ENCODE data around the gene ACOD1. TPM values are rescaled to one million over a fixed set of nuclear protein-coding genes. Genes with fewer than 3 reads are reported as not detected.
A peak's percentile ranks its signal among the peaks of the same experiment; 100 is the strongest.

ACOD1 gene
- total and polyA plus RNA-seq, 10 of the 15 experiments (the other 5 are each of a cell fraction or from before 2014, with no cell fraction given): not detected

GRCh38 chr13:76991432-76991795 is 43.1 kb downstream of the ACOD1 start (continued):
- TF ChIP-seq MTA2 (IDR thresholded peaks at IDR 0.05; ENCODE audit: low read depth) (peak; percentile 90), POLR2A (IDR thresholded peaks at IDR 0.05; ENCODE audit: low read depth, low read length) (no peak), SRF (IDR thresholded peaks at IDR 0.05; ENCODE audit: low read depth in 2 of 2, low read length in 2 of 2) (no peak), IRF4 (IDR thresholded peaks at IDR 0.05; ENCODE audit: low read depth, low read length) (peak; percentile 91), BCLAF1 (IDR thresholded peaks at IDR 0.05) (no peak)

- FAIRE-seq (no peak), DNase-seq (ENCODE audit: low read depth, low spot score) (peak; percentile 72), ATAC-seq (peak; percentile 96)
- ChIA-PET CTCF (interaction anchor here (1.7 to 4.7 kb wide), 5 partner anchors 11 to 33 kb away, joined by 5 to 47 read pairs (median 12); no protein-coding TSS in a partner anchor), SMC1A (ENCODE audit: uncharacterized antibody, unreplicated experiment) (interaction anchor here (0.8 to 2.3 kb wide), 10 partner anchors 10 to 486 kb away, joined by 3 to 12 read pairs (median 6); no protein-coding TSS in a partner anchor), RAD21 (ENCODE audit: unreplicated experiment) (interaction anchor here (0.6 to 2.2 kb wide), 7 partner anchors 9 to 36 kb away, joined by 3 to 10 read pairs (median 4); partner anchors contain the start of gene FBXL3), POLR2A (interaction anchor here (0.8 to 5.3 kb wide), 10 partner anchors 9 to 92 kb away, joined by 3 to 27 read pairs (median 4); partner anchors contain the start of gene FBXL3)
- Histone ChIP-seq H3K9me3 (replicated peaks; ENCODE audit: control insufficient read depth, insufficient read depth, low read length) (no peaks in the 10 kb centered on the region), H3K9ac (ENCODE audit: control insufficient read depth, insufficient read depth, low read length) (peak within 1 kb of the TSS; percentile 96), H2AFZ (ENCODE audit: control insufficient read depth, low read depth, low read length) (peak within 1 kb of the TSS; percentile 61), H3K4me1 (ENCODE audit: control insufficient read depth, insufficient read depth, low read length) (peaks cover 7% of the 10 kb centered on the region), H3K27ac (ENCODE audit: control insufficient read depth, insufficient read depth) (peak within 1 kb of the TSS; percentile 54), H3K4me3 (peak within 1 kb of the TSS; percentile 90), H3K27me3 (replicated peaks in 1 of 2; ENCODE audit: control insufficient read depth in 2 of 2, insufficient read depth in 2 of 2, low read length in 1 of 2) (no peaks in the 10 kb centered on the region), H3K4me2 (ENCODE audit: control insufficient read depth, insufficient read depth) (peak within 1 kb of the TSS; percentile 96), H4K20me1 (ENCODE audit: control insufficient read depth, insufficient read depth) (no peaks in the 10 kb centered on the region), H3K79me2 (ENCODE audit: control insufficient read depth, insufficient read depth, low read length) (peaks cover 22% of the 10 kb centered on the region), H3K36me3 (ENCODE audit: control insufficient read depth in 2 of 2, insufficient read depth in 2 of 2, low read length in 1 of 2) (peaks cover 0 to 7% of the 10 kb centered on the region in 2 experiments; a peak in 2 of 4 replicates)
- under 1% methylated on average over 60 of the region's 73 CpGs for WGBS (ENCODE audit: insufficient coverage, insufficient replicate concordance, low lambda C conversion rate, missing lambda C conversion rate)
- in situ Hi-C loops (cut with MboI) (loop anchor here (10.0 kb wide), 1 partner anchor 723 kb away; no protein-coding TSS in a partner anchor), intact Hi-C loops (cut with micrococcal nuclease; ENCODE audit: unreplicated experiment) (loop anchor here (2.0 to 5.0 kb wide), 2 partner anchors 33 to 510 kb away; no protein-coding TSS in a partner anchor)
- BruUV-seq (replicated peaks): no TSS peak
- TF ChIP-seq PBX3 (IDR thresholded peaks at IDR 0.05; ENCODE audit: insufficient replicate concordance, low read depth, low read length) (no peak), NR2C1 (IDR thresholded peaks at IDR 0.05) (peak; percentile 72), SPI1 (IDR thresholded peaks at IDR 0.05; ENCODE audit: borderline replicate concordance, insufficient read depth, low read depth, low read length) (no peak), ZBTB33 (IDR thresholded peaks at IDR 0.05) (no peak), USF1 (IDR thresholded peaks at IDR 0.05; ENCODE audit: borderline replicate concordance, extremely low read length, insufficient read depth, low read depth, low read length) (peak; percentile 9), PML (IDR thresholded peaks at IDR 0.05; ENCODE audit: low read length) (peak; percentile 86; the same call in 1 of the 2 replicates), SUZ12 (IDR thresholded peaks at IDR 0.05; ENCODE audit: unreplicated experiment) (no peak), BMI1 (IDR thresholded peaks at IDR 0.05; ENCODE audit: borderline replicate concordance) (no peak), ZNF622 (IDR thresholded peaks at IDR 0.05) (no peak), IKZF2 (IDR thresholded peaks at IDR 0.05) (no peak)
These were observed 43.7 kb downstream of the ACOD1 start, which contains the start of gene CLN5 for GRCh38 chr13:76991796-76992547. Gene CLN5 (plus strand): TSS chr13:76992081. CDS start chr13:76992099, 18 bp downstream.

Data from GM12878 (cell line).